A549 (cell line): ENCODE data around the gene RGS17. TPM values are rescaled to one million over a fixed set of nuclear protein-coding genes. Genes with fewer than 3 reads are reported as not detected.

Experiments
- ATAC-seq, 2 experiments: fragments of 200-7000 bp in 1 of 2; fragments of >200 bp in 1 of 2; cut with Nextera tagmentation in 1 of 2; cut with Tn5 transposase in 1 of 2; 3 replicates each; pipeline versions ENCODE4 v1.8.0 to v1.9.1; 2018 to 2020; ENCODE audit warnings: mild to moderate bottlenecking in 1 of 2, moderate library complexity in 1 of 2
- CTCF ChIA-PET: fragments of 300-600 bp; sonication (Branson Sonifier 250); formaldehyde crosslinking; extraction: SDS; loops from one replicate; lab custom pipeline; 2021; ENCODE audit warnings: antibody characterized with exemption, inconsistent platforms; lab: Yijun Ruan, JAX
- POLR2A ChIA-PET: fragments of 350-600 bp; formaldehyde crosslinking; extraction: SDS; loops from one replicate; lab custom pipeline; 2021; ENCODE audit warnings: antibody characterized with exemption, inconsistent platforms; lab: Yijun Ruan, JAX
- DNase-seq, 2 experiments: peaks; one replicate each; pipeline versions ENCODE4 v3.0.0 to v3.0.0-alpha.2; 2011 to 2016; ENCODE audit warnings: low read depth in 1 of 2, low spot score in 1 of 2
- FAIRE-seq: peaks from 2 replicates; lab custom pipeline; 2011; peaks lifted over from hg19 to GRCh38; lab: Jason Lieb, UNC
- H3K27ac ChIP-seq, 2 experiments: fragments of >200 bp; sonication (Bioruptor Twin); formaldehyde crosslinking; 3 replicates each; pipeline ENCODE4 v1.5.1; 2016 to 2017
- H3K4me1 ChIP-seq: fragments of >200 bp; sonication (Bioruptor Twin); formaldehyde crosslinking; 3 replicates; pipeline ENCODE4 v1.6.1; 2016
- H3K4me2 ChIP-seq: fragments of >200 bp; sonication (Bioruptor Twin); formaldehyde crosslinking; 3 replicates; pipeline ENCODE4 v1.6.1; 2016
- H3K4me3 ChIP-seq: fragments of >200 bp; sonication (Bioruptor Twin); formaldehyde crosslinking; 3 replicates; pipeline ENCODE4 v1.5.1; 2016
- H3K9me3 ChIP-seq: fragments of >200 bp; sonication (Bioruptor Twin); formaldehyde crosslinking; 3 replicates; pipeline ENCODE4 v1.6.1; 2016
- BCL3 ChIP-seq: fragments of >200 bp; sonication (Bioruptor Twin); formaldehyde crosslinking; IDR thresholded peaks from 3 replicates; pipeline ENCODE4 v1.6.1; 2016
- CBX2 ChIP-seq: fragments of 200-600 bp; sonication (generic); IDR thresholded peaks from 2 replicates; pipeline ENCODE4 v1.6.1; 2016; ENCODE audit warnings: low read depth, mild to moderate bottlenecking, borderline replicate concordance
- CEBPB ChIP-seq, 2 experiments: fragments of >200 bp in 1 of 2; sonication (Bioruptor Twin) in 1 of 2; formaldehyde crosslinking in 1 of 2; IDR thresholded peaks; 2 replicates each; pipeline ENCODE4 v1.6.1; 2012 to 2016
- E2F6 ChIP-seq: IDR thresholded peaks from 2 replicates; pipeline ENCODE4 v1.6.1; 2012; ENCODE audit warnings: low read depth, borderline replicate concordance
- EP300 ChIP-seq, 2 experiments: fragments of >200 bp; sonication (Bioruptor Twin); formaldehyde crosslinking; IDR thresholded peaks; 2 replicates in 1 of 2; 3 replicates in 1 of 2; pipeline ENCODE4 v1.6.1; 2016 to 2017
- FOSL2 ChIP-seq, 2 experiments: fragments of 450-650 bp in 1 of 2; fragments of >200 bp in 1 of 2; sonication (Bioruptor Twin) in 1 of 2; formaldehyde crosslinking; IDR thresholded peaks; 2 replicates each; pipeline versions ENCODE4 v1.5.0 to v1.6.1; 2016 to 2020; ENCODE audit warnings: mild to moderate bottlenecking in 1 of 2, moderate library complexity in 1 of 2
- HDAC2 ChIP-seq: fragments of 200-600 bp; sonication (generic); IDR thresholded peaks from 2 replicates; pipeline ENCODE4 v1.6.1; 2016
- HOXB13 ChIP-seq: fragments of 250-450 bp; sonication (Bioruptor Pico); IDR thresholded peaks from 2 replicates; pipeline ENCODE4 v1.5.0; 2020; ENCODE audit warnings: low read depth, mild to moderate bottlenecking, moderate library complexity
- JUN ChIP-seq, 2 experiments: fragments of >200 bp; sonication (Bioruptor Twin); formaldehyde crosslinking; IDR thresholded peaks; 2 replicates in 1 of 2; 3 replicates in 1 of 2; pipeline ENCODE4 v1.6.1; 2016 to 2017
- KDM1A ChIP-seq: fragments of 200-600 bp; sonication (generic); IDR thresholded peaks from 2 replicates; pipeline ENCODE4 v1.6.1; 2016; ENCODE audit warnings: low read depth, mild to moderate bottlenecking
- MAX ChIP-seq: IDR thresholded peaks from 2 replicates; pipeline ENCODE4 v1.6.1; 2012
- MYC ChIP-seq: IDR thresholded peaks from 2 replicates; pipeline ENCODE4 v1.6.1; 2012; ENCODE audit warnings: mild to moderate bottlenecking, inconsistent platforms, low read length, improper control_type of control experiment, borderline replicate concordance
- NPAS2 ChIP-seq: fragments of 250-450 bp; sonication (Bioruptor Pico); IDR thresholded peaks from 2 replicates; pipeline ENCODE4 v1.8.0; 2022; ENCODE audit warnings: mild to moderate bottlenecking, moderate library complexity, borderline replicate concordance
- PHF8 ChIP-seq: fragments of 200-600 bp; sonication (generic); IDR thresholded peaks from 2 replicates; pipeline ENCODE4 v1.6.1; 2016; ENCODE audit warnings: low read depth, mild to moderate bottlenecking, antibody characterized with exemption, moderate library complexity, borderline replicate concordance
- POLR2A ChIP-seq: IDR thresholded peaks from 2 replicates; pipeline ENCODE4 v1.6.1; 2012; ENCODE audit warnings: mild to moderate bottlenecking, low read length
- POLR2AphosphoS2 ChIP-seq: conservative IDR thresholded peaks from 2 replicates; pipeline ENCODE4 v1.6.1; 2012; ENCODE audit warnings: low read length, improper control_type of control experiment, inconsistent platforms
- SREBF2 ChIP-seq: fragments of 450-650 bp; IDR thresholded peaks from 2 replicates; pipeline ENCODE4 v1.6.1; 2014; ENCODE audit warnings: mild to moderate bottlenecking, moderate library complexity
- USF2 ChIP-seq: fragments of 450-650 bp; IDR thresholded peaks from 2 replicates; pipeline ENCODE4 v1.6.1; 2014; ENCODE audit warnings: antibody characterized with exemption
- ZNF302 ChIP-seq: fragments of 250-450 bp; sonication (Bioruptor Pico); IDR thresholded peaks from 2 replicates; pipeline ENCODE4 v1.9.0; 2021; ENCODE audit warnings: inconsistent platforms, mild to moderate bottlenecking, moderate library complexity
- WGBS: methylation state at CpG from one replicate; pipeline ENCODE4 v1.1.6; 2017; ENCODE audit errors: missing lambda C conversion rate; 5-methylcytosine and 5-hydroxymethylcytosine counted together
- polyA plus RNA-seq, 4 experiments: library from polyadenylated mRNA; depleted of rRNA in 3 of 4; stranded (reverse); fragments of >200 nt; fragmentation: RNase III in 1 of 4; extraction: RNeasy Plus Mini Kit Qiagen cat#74134 plus additional on column Dnase treatment in 1 of 4; gene quantifications; 2 replicates in 3 of 4; 3 replicates in 1 of 4; pipeline ENCODE4 v1.2.3, GENCODE V29; 2011 to 2017

Gene RGS17
- polyA plus RNA-seq, 2 of the 4 experiments (the other 2 are of a cell fraction), result 3.2 to 9.8 TPM

GRCh38 chr6:152983637-152984512 lies 147.2 kb downstream of the RGS17 start:
- Histone ChIP-seq H3K27ac (peak overlapping the region; percentile 91 to 96), H3K4me2 (peak overlapping the region; percentile 96), H3K4me3 (peak overlapping the region; percentile 69), H3K9me3 (no peaks in the 10 kb centered on the region), H3K4me1 (peaks cover 30% of the 10 kb centered on the region)
- ChIA-PET CTCF (interaction anchor here (1.0 kb wide), 1 partner anchor 41 kb away, joined by 3 read pairs; no protein-coding TSS in a partner anchor), POLR2A (interaction anchor here (1.0 to 1.9 kb wide), 4 partner anchors 14 to 26 kb away, joined by 3 to 11 read pairs (median 10); partner anchors contain the start of gene MTRF1L)
- DNase-seq, result peak; percentile 66 to 76
- ATAC-seq, result peak; percentile 59 to 65
- FAIRE-seq, result no peak
- peak; percentile 10; the same call in 1 of the 3 replicates for TF ChIP-seq BCL3
- no peak for TF ChIP-seq SREBF2
- no peak for TF ChIP-seq KDM1A
- peak; percentile 68; the same call in 1 of the 2 replicates for TF ChIP-seq PHF8
- no peak for TF ChIP-seq HOXB13
- no peak for TF ChIP-seq CBX2
- no peak for TF ChIP-seq ZNF302
- TF ChIP-seq EP300 (IDR thresholded peaks at IDR 0.05), result no peak
- TF ChIP-seq NPAS2 (CRISPR knock-in tag), result no peak
- TF ChIP-seq FOSL2 (IDR thresholded peaks at IDR 0.05), result no peak
- TF ChIP-seq FOSL2 (CRISPR knock-in tag; IDR thresholded peaks at IDR 0.05), result peak; percentile 65
- peak; percentile 6 to 19; a peak in 1 of 5 replicates for TF ChIP-seq JUN (IDR thresholded peaks at IDR 0.05)
- peak; percentile 51 for TF ChIP-seq POLR2A
- no peak for TF ChIP-seq USF2
- TF ChIP-seq CEBPB (IDR thresholded peaks at IDR 0.05), result no peak
- under 1% methylated on average over 22 of the region's 38 CpGs for WGBS

- Histone ChIP-seq H3K4me3 (peak within 1 kb of the TSS; percentile 69), H3K4me1 (peaks cover 38% of the 10 kb centered on the region), H3K4me2 (peak within 1 kb of the TSS; percentile 96), H3K9me3 (no peaks in the 10 kb centered on the region), H3K27ac (peak within 1 kb of the TSS; percentile 91 to 96)
- ATAC-seq (peak; percentile 88 to 94), FAIRE-seq (no peak), DNase-seq (peak; percentile 70 to 97)
- POLR2A ChIA-PET, result interaction anchor here (0.7 to 1.9 kb wide), 6 partner anchors 8 to 603 kb away, joined by 3 to 11 read pairs (median 6); partner anchors contain the start of gene MTRF1L
- TF ChIP-seq CBX2 (no peak), E2F6 (peak; percentile 67; the same call in 1 of the 2 replicates), MAX (peak; percentile 74), HDAC2 (peak; percentile 98), JUN (IDR thresholded peaks at IDR 0.05) (peak in 1 of 2 experiments; percentile 79; a peak in 3 of 5 replicates), POLR2A (peak; percentile 40), MYC (0 out of 2 replicates have a peak, but pooled peaks have one; percentile 41), POLR2AphosphoS2 (no peak), KDM1A (peak; percentile 81; the same call in 1 of the 2 replicates)
- WGBS, result 0% methylated on average over 18 of the region's 66 CpGs
- CTCF ChIA-PET, result interaction anchor here (1.0 kb wide), 1 partner anchor 42 kb away, joined by 3 read pairs; no protein-coding TSS in a partner anchor
Observed at GRCh38 chr6:152982904-152983636, 148.0 kb downstream of the RGS17 start, which contains the start of gene FBXO5. FBXO5 (minus strand) TSS chr6:152983041; CDS start chr6:152982959, 82 bp downstream.
